Activated CD8-positive, alpha-beta memory T cell treated with anti-CD3 and anti-CD28 coated beads for 48 hours (primary cell): ENCODE results near the gene KDF1.
"Not testable (repeated sequence)": the region's sequence is repeated elsewhere in the genome, so short reads cannot be mapped to it uniquely, and the experiment has no call there.

ENCODE experiments used
- DNase-seq, 3 experiments: peaks; one replicate each; pipeline ENCODE4 v3.0.0-alpha.2; 2020; ENCODE audit warnings: low read depth in 2 of 3, low spot score in 2 of 3

The KDF1 gene

GRCh38 chr1:26994787-26995517, 34.7 kb upstream of the KDF1 start:
- DNase-seq: no peak

GRCh38 chr1:26994020-26994786, 33.9 kb upstream of the KDF1 start:
- no peak for DNase-seq

GRCh38 chr1:26993237-26994019, 33.2 kb upstream of the KDF1 start, which contains the start of gene TRNP1:
Gene TRNP1, plus strand, starts transcription at chr1:26993692. Its CDS starts 95 bp downstream, at chr1:26993787.
- DNase-seq: peak; percentile 34 to 40 (median 37)

- no peak for DNase-seq
Observed at GRCh38 chr1:26991310-26992116, 31.2 kb upstream of the KDF1 start.

- not testable (repeated sequence) for DNase-seq
Observed at GRCh38 chr1:26989403-26990109, 29.3 kb upstream of the KDF1 start.

GRCh38 chr1:26986658-26987057, 26.4 kb upstream of the KDF1 start:
- no peak for DNase-seq

GRCh38 chr1:26984291-26984690, 24.0 kb upstream of the KDF1 start:
- no peak for DNase-seq

GRCh38 chr1:26983863-26984262, 23.6 kb upstream of the KDF1 start:
- DNase-seq: no peak

GRCh38 chr1:26981146-26981846, 21.0 kb upstream of the KDF1 start:
- DNase-seq: no peak

- no peak for DNase-seq
Observed at GRCh38 chr1:26978901-26979300, 18.6 kb upstream of the KDF1 start.

GRCh38 chr1:26976621-26977510, 16.6 kb upstream of the KDF1 start:
- DNase-seq: no peak

GRCh38 chr1:26972821-26973220, 12.6 kb upstream of the KDF1 start:
- no peak for DNase-seq

- DNase-seq: no peak
Observed at GRCh38 chr1:26972390-26972789, 12.1 kb upstream of the KDF1 start.

GRCh38 chr1:26971590-26971989, 11.3 kb upstream of the KDF1 start:
- no peak for DNase-seq

- DNase-seq: no peak
Observed at GRCh38 chr1:26970810-26971209, 10.5 kb upstream of the KDF1 start.

- DNase-seq: no peak
Observed at GRCh38 chr1:26965628-26966027, 5.4 kb upstream of the KDF1 start.

GRCh38 chr1:26965213-26965612, 4.9 kb upstream of the KDF1 start:
- no peak for DNase-seq

GRCh38 chr1:26961826-26962225, 1.6 kb upstream of the KDF1 start:
- DNase-seq: no peak

GRCh38 chr1:26960625-26960966, 328 bp upstream of the KDF1 start:
- no peak for DNase-seq
